Aorta (tissue), 5 donors: ENCODE results near the gene PC. TPM values are rescaled to one million over a fixed set of nuclear protein-coding genes. Genes with fewer than 3 reads are reported as not detected.

Experiments
- ATAC-seq: fragments of 200-7000 bp; cut with Tn5 transposase; one replicate; pipeline ENCODE4 v1.9.1; 2022; ENCODE audit warnings: moderate library complexity; ENCODE audit not compliant: low FRiP score
- DNase-seq, 2 donors: peaks; one replicate each; pipeline ENCODE4 v3.0.0-alpha.2; 2020
- H3K27ac ChIP-seq, 2 donors: one replicate each; pipeline ENCODE4 v1.5.1; 2013; ENCODE audit warnings: low read length in 2 of 2, mild to moderate bottlenecking in 2 of 2, moderate library complexity in 2 of 2, control low read depth in 1 of 2, inconsistent platforms in 1 of 2, low read depth in 1 of 2
- H3K27me3 ChIP-seq, 2 donors: one replicate each; pipeline ENCODE4 v1.6.1; 2013; ENCODE audit warnings: control low read depth in 1 of 2, low read length in 1 of 2, mild to moderate bottlenecking in 1 of 2, moderate library complexity in 1 of 2; ENCODE audit not compliant: insufficient read depth in 2 of 2, control insufficient read depth in 1 of 2
- H3K36me3 ChIP-seq, 2 donors: one replicate each; pipeline ENCODE4 v1.6.1; 2013; ENCODE audit warnings: control low read depth in 1 of 2, low read length in 1 of 2, mild to moderate bottlenecking in 1 of 2; ENCODE audit not compliant: insufficient read depth in 2 of 2, control insufficient read depth in 1 of 2
- H3K4me1 ChIP-seq, 2 donors: one replicate each; pipeline ENCODE4 v1.6.1; 2013; ENCODE audit warnings: low read length in 2 of 2, control low read depth in 1 of 2, mild to moderate bottlenecking in 1 of 2, moderate library complexity in 1 of 2; ENCODE audit not compliant: insufficient read depth in 2 of 2, control insufficient read depth in 1 of 2
- H3K4me3 ChIP-seq, 2 donors: one replicate each; pipeline ENCODE4 v1.5.1; 2013; ENCODE audit warnings: low read length in 2 of 2, control low read depth in 1 of 2, mild to moderate bottlenecking in 1 of 2
- H3K9me3 ChIP-seq: one replicate; pipeline ENCODE4 v1.6.1; 2013; ENCODE audit warnings: mild to moderate bottlenecking, low read length; ENCODE audit not compliant: control insufficient read depth
- WGBS, 2 donors: extraction: QIAGEN DNeasy Blood & Tissue Kit; methylation state at CpG; one replicate each; pipeline ENCODE4 v1.1.7; 2013; 5-methylcytosine and 5-hydroxymethylcytosine counted together
- intact Hi-C, 2 donors: fragments of 100-400 bp; cut with DNase I; formaldehyde crosslinking; loops; one replicate each; pipeline versions ENCODE4 v1.14.2 to v1.15.0; 2022
- polyA plus RNA-seq, 2 donors: library from polyadenylated mRNA; stranded (reverse); fragments of 200-250 nt; gene quantifications; one replicate each; pipeline ENCODE4 v1.2.3, GENCODE V29; 2013
- total RNA-seq, 2 donors: library from RNA; stranded (reverse); fragmentation: NEBNext Ultra II Directional; extraction: Animal tissue kit (Norgen Biotek cat#: 25700); gene quantifications; one replicate each; pipeline ENCODE4 v1.2.1, GENCODE V29; 2021
- donor health status: healthy with polysubstance abuse.
- donor health status: Bipolar disorder and iron deficiency.
- donor health status: DM: no; HTN: no; CAD: no.
- donor health status: DM: no; HTN: no; CAD: no.
- donor health status: DM: yes; HTN: yes; CAD: no.

PC gene
- total and polyA plus RNA-seq, 4 donors, result 12.6 to 22.7 (median 14.8) TPM

GRCh38 chr11:66891851-66892660 lies 66.1 kb downstream of the PC start:
- ATAC-seq, result peak; percentile 56
- Histone ChIP-seq H3K36me3 (no peaks in the 10 kb centered on the region), H3K27ac (no peak overlapping the region), H3K4me3 (no peak overlapping the region), H3K27me3 (no peaks in the 10 kb centered on the region), H3K9me3 (no peaks in the 10 kb centered on the region), H3K4me1 (no peaks in the 10 kb centered on the region)
- intact Hi-C loops, result no loop called here
- WGBS, 2 donors, result 65 to 78% methylated on average over 14 of the region's 14 CpGs
- DNase-seq, result peak in 1 of 2 donors; percentile 68

- no peak overlapping the region for H3K27ac ChIP-seq
- no peaks in the 10 kb centered on the region for H3K27me3 ChIP-seq
- DNase-seq, result no peak
- no peaks in the 10 kb centered on the region for H3K9me3 ChIP-seq
- H3K36me3 ChIP-seq, result no peaks in the 10 kb centered on the region
- ATAC-seq, result no peak
- H3K4me1 ChIP-seq, result no peaks in the 10 kb centered on the region
- 69 to 81% methylated on average over 8 of the region's 8 CpGs for WGBS, 2 donors
- H3K4me3 ChIP-seq, result no peak overlapping the region
- intact Hi-C loops, result no loop called here
Observed at GRCh38 chr11:66889960-66890359, 68.2 kb downstream of the PC start.

- intact Hi-C loops, result no loop called here
- H3K9me3 ChIP-seq, result no peaks in the 10 kb centered on the region
- no peaks in the 10 kb centered on the region for H3K36me3 ChIP-seq
- no peak for DNase-seq
- 93 to 96% methylated on average over 10 of the region's 10 CpGs for WGBS, 2 donors
- H3K27me3 ChIP-seq, result no peaks in the 10 kb centered on the region
- no peak overlapping the region for H3K27ac ChIP-seq
- ATAC-seq, result no peak
- H3K4me3 ChIP-seq, result no peak overlapping the region
- H3K4me1 ChIP-seq, result no peaks in the 10 kb centered on the region
Observed at GRCh38 chr11:66888282-66888681, 69.9 kb downstream of the PC start.

- no peak overlapping the region for H3K4me3 ChIP-seq
- H3K9me3 ChIP-seq, result no peaks in the 10 kb centered on the region
- H3K4me1 ChIP-seq, result no peaks in the 10 kb centered on the region
- H3K27me3 ChIP-seq, result no peaks in the 10 kb centered on the region
- no peak for ATAC-seq
- DNase-seq, result no peak
- WGBS, 2 donors, result 84 to 89% methylated on average over 11 of the region's 11 CpGs
- no peaks in the 10 kb centered on the region for H3K36me3 ChIP-seq
- intact Hi-C loops, result no loop called here
- H3K27ac ChIP-seq, result no peak overlapping the region
Observed at GRCh38 chr11:66887526-66887925, 70.7 kb downstream of the PC start.

- WGBS, 2 donors, result 77 to 79% methylated on average over 15 of the region's 15 CpGs
- ATAC-seq, result no peak
- Histone ChIP-seq H3K27ac (no peak overlapping the region), H3K4me3 (no peak overlapping the region), H3K9me3 (no peaks in the 10 kb centered on the region), H3K36me3 (no peaks in the 10 kb centered on the region), H3K4me1 (no peaks in the 10 kb centered on the region), H3K27me3 (no peaks in the 10 kb centered on the region)
- DNase-seq, result no peak
- intact Hi-C loops, result no loop called here
Observed at GRCh38 chr11:66886671-66887221, 71.4 kb downstream of the PC start.

GRCh38 chr11:66885950-66886440 lies 72.2 kb downstream of the PC start:
- no peaks in the 10 kb centered on the region for H3K36me3 ChIP-seq
- H3K27ac ChIP-seq, result no peak overlapping the region
- 83 to 87% methylated on average over 11 of the region's 11 CpGs for WGBS, 2 donors
- intact Hi-C loops, result no loop called here
- no peak for ATAC-seq
- no peaks in the 10 kb centered on the region for H3K4me1 ChIP-seq
- no peaks in the 10 kb centered on the region for H3K27me3 ChIP-seq
- DNase-seq, result no peak
- H3K4me3 ChIP-seq, result no peak overlapping the region
- H3K9me3 ChIP-seq, result no peaks in the 10 kb centered on the region

- Histone ChIP-seq H3K4me3 (no peak overlapping the region), H3K4me1 (no peaks in the 10 kb centered on the region), H3K36me3 (no peaks in the 10 kb centered on the region), H3K9me3 (no peaks in the 10 kb centered on the region), H3K27ac (no peak overlapping the region), H3K27me3 (no peaks in the 10 kb centered on the region)
- 85 to 88% methylated on average over 4 of the region's 4 CpGs for WGBS, 2 donors
- ATAC-seq (no peak), DNase-seq (no peak)
- intact Hi-C loops, result no loop called here
Observed at GRCh38 chr11:66885469-66885868, 72.7 kb downstream of the PC start.

- Histone ChIP-seq H3K4me1 (no peaks in the 10 kb centered on the region), H3K36me3 (no peaks in the 10 kb centered on the region), H3K27me3 (no peaks in the 10 kb centered on the region), H3K9me3 (no peaks in the 10 kb centered on the region), H3K4me3 (no peak overlapping the region), H3K27ac (no peak overlapping the region)
- 96 to 97% methylated on average over 4 of the region's 4 CpGs for WGBS, 2 donors
- DNase-seq (no peak), ATAC-seq (no peak)
- intact Hi-C loops, result loop anchor here in 1 of 2 donors (5.0 kb wide), 2 partner anchors 37 to 192 kb away; no protein-coding TSS in a partner anchor
Observed at GRCh38 chr11:66884443-66884842, 73.7 kb downstream of the PC start.
